ENCODE results near the gene SPRED3. TPM values are rescaled to one million over a fixed set of nuclear protein-coding genes. Genes with fewer than 3 reads are reported as not detected.

Gene SPRED3
- total and polyA plus RNA-seq, 12 donors: 0.06 to 3.3 (median 1.2) TPM; not detected in 1

- WGBS, 4 donors: 73 to 90% (median 78%) methylated on average over 2 to 9 of the region's 9 CpGs
- TF ChIP-seq CTCF (IDR thresholded peaks at IDR 0.05) (no peak), POLR2A (IDR thresholded peaks at IDR 0.05) (no peak)
- DNase-seq: no peak
- Histone ChIP-seq H3K4me1 (replicated peaks in 1 of 2) (peaks cover 0 to 11% of the 10 kb centered on the region in 2 donors), H3K27me3 (peaks cover 8% of the 10 kb centered on the region), H3K27ac (no peak overlapping the region), H3K9me3 (replicated peaks in 1 of 3) (no peaks in the 10 kb centered on the region), H3K36me3 (replicated peaks in 1 of 2) (no peaks in the 10 kb centered on the region), H3K4me3 (no peak overlapping the region)
- intact Hi-C loops (cut with DNase I): no loop called here
Observed at GRCh38 chr19:38420935-38421334, 32.4 kb downstream of the SPRED3 start.

- TF ChIP-seq CTCF (IDR thresholded peaks at IDR 0.05): no peak
- TF ChIP-seq POLR2A (IDR thresholded peaks at IDR 0.05): no peak
- H3K9me3 ChIP-seq (replicated peaks in 1 of 3): no peaks in the 10 kb centered on the region
- intact Hi-C loops (cut with DNase I): no loop called here
- H3K27ac ChIP-seq: no peak overlapping the region
- H3K27me3 ChIP-seq: peaks cover 8% of the 10 kb centered on the region
- no peaks in the 10 kb centered on the region for H3K36me3 ChIP-seq (replicated peaks in 1 of 2)
- 68 to 84% (median 80%) methylated on average over 6 to 14 of the region's 14 CpGs for WGBS, 4 donors
- H3K4me3 ChIP-seq: no peak overlapping the region
- no peak for DNase-seq
- peaks cover 0 to 11% of the 10 kb centered on the region in 2 donors for H3K4me1 ChIP-seq (replicated peaks in 1 of 2)
Observed at GRCh38 chr19:38421856-38422255, 33.4 kb downstream of the SPRED3 start.

GRCh38 chr19:38422438-38422837, 33.9 kb downstream of the SPRED3 start:
- H3K4me3 ChIP-seq: no peak overlapping the region
- peaks cover 8% of the 10 kb centered on the region for H3K27me3 ChIP-seq
- no peaks in the 10 kb centered on the region for H3K9me3 ChIP-seq (replicated peaks in 1 of 3)
- TF ChIP-seq CTCF (IDR thresholded peaks at IDR 0.05) (no peak), POLR2A (IDR thresholded peaks at IDR 0.05) (no peak)
- whole genome bisulfite sequencing, 4 donors: 67 to 85% (median 77%) methylated on average over 4 to 7 of the region's 7 CpGs
- intact Hi-C loops (cut with DNase I): no loop called here
- no peak for DNase-seq
- no peaks in the 10 kb centered on the region for H3K36me3 ChIP-seq (replicated peaks in 1 of 2)
- H3K4me1 ChIP-seq (replicated peaks in 1 of 2): peaks cover 0 to 11% of the 10 kb centered on the region in 2 donors
- no peak overlapping the region for H3K27ac ChIP-seq

- Histone ChIP-seq H3K9me3 (replicated peaks in 1 of 3) (no peaks in the 10 kb centered on the region), H3K4me1 (replicated peaks in 1 of 2) (no peaks in the 10 kb centered on the region), H3K27ac (no peak overlapping the region), H3K36me3 (replicated peaks in 1 of 2) (no peaks in the 10 kb centered on the region), H3K4me3 (no peak overlapping the region), H3K27me3 (peaks cover 4% of the 10 kb centered on the region)
- intact Hi-C loops (cut with DNase I): no loop called here
- DNase-seq: no peak
- 71 to 88% (median 78%) methylated on average over 3 to 5 of the region's 5 CpGs for WGBS, 4 donors
- TF ChIP-seq CTCF (IDR thresholded peaks at IDR 0.05) (no peak), POLR2A (IDR thresholded peaks at IDR 0.05) (no peak)
Observed at GRCh38 chr19:38424272-38424671, 35.8 kb downstream of the SPRED3 start.

All from adrenal gland (tissue), 12 donors.